B cell (primary cell): ENCODE data around the gene LCN12. TPM values are rescaled to one million over a fixed set of nuclear protein-coding genes. Genes with fewer than 3 reads are reported as not detected.

ENCODE experiments used
- ATAC-seq: fragments of 200-7000 bp; cut with Tn5 transposase; one replicate; pipeline ENCODE4 v1.10.0; 2021; ENCODE audit warnings: low read depth, mild to moderate bottlenecking, moderate number of reproducible peaks, moderate library complexity
- CTCF ChIA-PET: fragments of 350-600 bp; sonication (Branson Sonifier 250); formaldehyde crosslinking; loops from one replicate; lab custom pipeline; 2021; ENCODE audit warnings: antibody characterized with exemption, inconsistent platforms; lab: Charles Lee
- POLR2A ChIA-PET: fragments of 350-600 bp; sonication (Branson Sonifier 250); formaldehyde crosslinking; loops from one replicate; lab custom pipeline; 2021; ENCODE audit warnings: antibody characterized with exemption; lab: Charles Lee
- DNase-seq: peaks from one replicate; pipeline ENCODE4 v3.0.0; 2013
- H2AFZ ChIP-seq: 2 replicates; pipeline ENCODE4 v1.6.1; 2012; ENCODE audit warnings: mild to moderate bottlenecking, low read depth, low read length; ENCODE audit not compliant: insufficient read depth, poor library complexity, severe bottlenecking
- H3K27ac ChIP-seq, 2 donors: 1 replicate in 1 of 2; 2 replicates in 1 of 2; pipeline ENCODE4 v1.5.1; 2012 to 2013; ENCODE audit warnings: low read length in 2 of 2, mild to moderate bottlenecking in 2 of 2, moderate library complexity in 1 of 2
- H3K27me3 ChIP-seq, 4 experiments: fragments of 200-600 bp in 1 of 4; sonication (generic) in 1 of 4; replicated peaks in 1 of 4; 1 replicate in 2 of 4; 2 replicates in 2 of 4; pipeline versions ENCODE4 v1.6.1 to v1.7.0; 2013 to 2016; ENCODE audit warnings: low read length in 3 of 4, mild to moderate bottlenecking in 2 of 4, mixed read lengths in 1 of 4, moderate library complexity in 1 of 4; ENCODE audit not compliant: insufficient read depth in 4 of 4, control insufficient read depth in 3 of 4; ENCODE audit errors: control extremely low read depth in 1 of 4
- H3K36me3 ChIP-seq, 2 experiments: replicated peaks in 1 of 2; 1 replicate in 1 of 2; 2 replicates in 1 of 2; pipeline versions ENCODE4 v1.6.1 to v1.7.1; 2013; ENCODE audit warnings: low read length in 1 of 2; ENCODE audit not compliant: insufficient read depth in 2 of 2, control insufficient read depth in 1 of 2; ENCODE audit errors: control extremely low read depth in 1 of 2, extremely low read depth in 1 of 2
- H3K4me1 ChIP-seq, 2 donors: fragments of 200-600 bp in 1 of 2; sonication (generic) in 1 of 2; 1 replicate in 1 of 2; 2 replicates in 1 of 2; pipeline versions ENCODE4 v1.5.1 to v1.6.1; 2013 to 2017; ENCODE audit warnings: low read length in 2 of 2; ENCODE audit not compliant: control insufficient read depth in 2 of 2, insufficient read depth in 2 of 2
- H3K4me2 ChIP-seq: replicated peaks from 2 replicates; pipeline ENCODE3; 2012; ENCODE audit warnings: mild to moderate bottlenecking, low read depth, low read length; ENCODE audit not compliant: poor library complexity, severe bottlenecking
- H3K4me3 ChIP-seq, 5 experiments: fragments of 200-600 bp in 1 of 5; sonication (generic) in 1 of 5; 1 replicate in 3 of 5; 2 replicates in 2 of 5; pipeline versions ENCODE4 v1.5.1 to v1.7.0; 2011 to 2016; ENCODE audit warnings: low read length in 4 of 5, mild to moderate bottlenecking in 4 of 5, low read depth in 2 of 5, control low read depth in 1 of 5, moderate library complexity in 1 of 5; ENCODE audit not compliant: insufficient read depth in 1 of 5; ENCODE audit errors: control extremely low read depth in 1 of 5, extremely low read depth in 1 of 5
- H3K79me2 ChIP-seq: fragments of 200-600 bp; sonication (generic); one replicate; pipeline ENCODE4 v1.6.0; 2016; ENCODE audit warnings: low read length; ENCODE audit not compliant: control insufficient read depth, insufficient read depth
- H3K9ac ChIP-seq: fragments of 200-600 bp; sonication (generic); 2 replicates; pipeline ENCODE4 v1.6.1; 2017; ENCODE audit warnings: mild to moderate bottlenecking, low read length, moderate library complexity
- H3K9me3 ChIP-seq, 3 donors: one replicate each; pipeline versions ENCODE4 v1.6.1 to v1.7.1; 2013; ENCODE audit warnings: low read length in 2 of 3; ENCODE audit not compliant: control insufficient read depth in 2 of 3, insufficient read depth in 1 of 3; ENCODE audit errors: control extremely low read depth in 1 of 3
- H4K20me1 ChIP-seq: 2 replicates; pipeline ENCODE4 v1.6.0; 2012; ENCODE audit warnings: mild to moderate bottlenecking, low read length; ENCODE audit not compliant: insufficient read depth, control insufficient read depth, poor library complexity, severe bottlenecking
- H3K27ac Mint-ChIP-seq: one replicate; pipeline ENCODE4 v1.8.0; 2021; ENCODE audit warnings: mixed read lengths
- H3K27me3 Mint-ChIP-seq: one replicate; pipeline ENCODE4 v1.8.0; 2021; ENCODE audit warnings: mixed read lengths
- H3K4me1 Mint-ChIP-seq: one replicate; pipeline ENCODE4 v1.8.0; 2021; ENCODE audit warnings: mixed read lengths
- H3K4me3 Mint-ChIP-seq: one replicate; pipeline ENCODE4 v1.8.0; 2021; ENCODE audit warnings: mixed read lengths
- H3K9me3 Mint-ChIP-seq: one replicate; pipeline ENCODE4 v1.8.0; 2022; ENCODE audit warnings: mixed read lengths; ENCODE audit not compliant: insufficient read depth
- CTCF ChIP-seq: fragments of 200-600 bp; IDR thresholded peaks from one replicate; pipeline ENCODE4 v1.8.0; 2022; ENCODE audit warnings: antibody characterized with exemption, mild to moderate bottlenecking
- EZH2 ChIP-seq: IDR thresholded peaks from 2 replicates; pipeline ENCODE4 v1.6.1; 2012; ENCODE audit warnings: borderline replicate concordance, low read depth, mild to moderate bottlenecking, moderate library complexity, low read length; ENCODE audit not compliant: insufficient read depth, poor library complexity, severe bottlenecking
- WGBS: methylation state at CpG from one replicate; pipeline ENCODE4 v1.1.5; 2013; ENCODE audit warnings: missing lambda C conversion rate; ENCODE audit not compliant: insufficient coverage; 5-methylcytosine and 5-hydroxymethylcytosine counted together
- intact Hi-C: fragments of 100-400 bp; cut with micrococcal nuclease; formaldehyde crosslinking; loops from one replicate; pipeline ENCODE4 v1.10.0; 2022
- polyA plus RNA-seq: library from polyadenylated mRNA; depleted of rRNA; stranded (reverse); fragments of >200 nt; gene quantifications from 2 replicates; pipeline ENCODE4 v1.2.3, GENCODE V29; 2012
- total RNA-seq, 2 donors: library from RNA; stranded (reverse); fragments of 120-200 nt in 1 of 2; gene quantifications; 1 replicate in 1 of 2; 2 replicates in 1 of 2; pipeline versions ENCODE4 v1.2.3 to v1.2.4, GENCODE V29; 2013 to 2022

LCN12 gene
- total and polyA plus RNA-seq, 2 donors (not counting 1 experiment from before 2014, with no cell fraction given) = 2.4 to 2.6 TPM

GRCh38 chr9:136978865-136979544, 26.9 kb downstream of the LCN12 start:
- TF ChIP-seq EZH2 = no peak
- TF ChIP-seq CTCF = no peak
- DNase-seq (no peak), ATAC-seq (no peak)
- POLR2A ChIA-PET = interaction anchor here (0.6 to 1.1 kb wide), 2 partner anchors 13 to 486 kb away, joined by 3 to 4 read pairs; partner anchors contain the start of gene PAXX
- 61% methylated on average over 41 of the region's 41 CpGs for WGBS
- H3K27me3 ChIP-seq = peaks cover 0 to 66% (median 10%) of the 10 kb centered on the region in 4 experiments
- H3K9ac ChIP-seq = no peak overlapping the region
- H3K4me2 ChIP-seq = no peak overlapping the region
- no peak overlapping the region for H3K4me3 ChIP-seq
- H2AFZ ChIP-seq = no peak overlapping the region
- Mint-ChIP-seq H3K4me3 (no peak overlapping the region), H3K27me3 (peaks cover 17% of the 10 kb centered on the region), H3K9me3 (no peaks in the 10 kb centered on the region), H3K27ac (no peak overlapping the region), H3K4me1 (peaks cover 7% of the 10 kb centered on the region)
- H3K36me3 ChIP-seq = no peaks in the 10 kb centered on the region
- CTCF ChIA-PET = no interaction called here
- H4K20me1 ChIP-seq = no peaks in the 10 kb centered on the region
- peaks cover 0 to 13% (median 0%) of the 10 kb centered on the region in 3 donors for H3K9me3 ChIP-seq
- peaks cover 3 to 5% of the 10 kb centered on the region in 2 donors for H3K4me1 ChIP-seq
- no peak overlapping the region for H3K27ac ChIP-seq
- H3K79me2 ChIP-seq = no peaks in the 10 kb centered on the region
- intact Hi-C loops = no loop called here
